Astrocyte of the hippocampus (primary cell): ENCODE results near the gene MS4A4E.
A peak's percentile ranks its signal among the peaks of the same experiment; 100 is the strongest.
"Not testable (repeated sequence)": the region's sequence is repeated elsewhere in the genome, so short reads cannot be mapped to it uniquely, and the experiment has no call there.

ENCODE experiments used
- DNase-seq: peaks from one replicate; pipeline ENCODE4 v3.0.0; 2011; ENCODE audit warnings: low read depth, low spot score

Gene MS4A4E

GRCh38 chr11:60175860-60176275, 67.1 kb downstream of the MS4A4E start:
- DNase-seq = no peak

DNA sequence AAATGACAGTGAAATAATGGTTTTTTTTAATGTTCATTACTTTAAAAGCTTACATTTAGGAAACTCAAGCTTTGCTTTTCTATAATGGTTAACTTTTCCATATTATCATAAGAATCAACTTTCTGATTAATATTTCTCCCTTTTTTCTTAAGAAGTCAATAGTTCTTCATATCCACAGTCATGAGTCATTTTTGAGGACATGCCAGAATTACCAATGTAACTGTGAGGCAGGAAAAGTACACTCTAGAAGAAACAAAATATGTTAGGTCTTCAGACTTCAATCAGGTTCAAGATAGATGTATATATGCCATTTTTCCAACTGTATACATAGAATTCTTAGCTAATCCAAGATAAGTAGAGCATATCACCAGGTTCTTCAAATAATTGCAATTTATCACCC, 70.9 kb downstream of the MS4A4E start:
- no peak for DNase-seq

DNA sequence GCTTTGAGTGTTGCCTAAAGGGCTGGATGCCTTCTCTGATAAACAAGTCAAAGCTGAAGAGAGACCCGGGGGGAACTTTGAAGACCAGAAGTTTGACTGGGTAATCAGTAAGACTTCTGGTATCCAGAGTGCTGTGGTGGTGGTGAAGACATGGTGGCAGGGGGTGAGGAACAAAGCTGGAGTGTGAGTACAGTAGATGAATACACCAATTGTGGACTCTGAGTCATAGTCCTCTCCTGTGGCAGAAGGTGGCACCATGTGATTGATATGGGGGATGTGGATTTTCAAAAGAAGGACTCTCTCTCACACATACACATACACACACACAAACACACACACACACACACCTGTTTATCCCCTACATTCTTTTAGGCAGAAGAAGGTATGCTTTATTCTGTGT, 72.4 kb downstream of the MS4A4E start:
- no peak for DNase-seq

DNA sequence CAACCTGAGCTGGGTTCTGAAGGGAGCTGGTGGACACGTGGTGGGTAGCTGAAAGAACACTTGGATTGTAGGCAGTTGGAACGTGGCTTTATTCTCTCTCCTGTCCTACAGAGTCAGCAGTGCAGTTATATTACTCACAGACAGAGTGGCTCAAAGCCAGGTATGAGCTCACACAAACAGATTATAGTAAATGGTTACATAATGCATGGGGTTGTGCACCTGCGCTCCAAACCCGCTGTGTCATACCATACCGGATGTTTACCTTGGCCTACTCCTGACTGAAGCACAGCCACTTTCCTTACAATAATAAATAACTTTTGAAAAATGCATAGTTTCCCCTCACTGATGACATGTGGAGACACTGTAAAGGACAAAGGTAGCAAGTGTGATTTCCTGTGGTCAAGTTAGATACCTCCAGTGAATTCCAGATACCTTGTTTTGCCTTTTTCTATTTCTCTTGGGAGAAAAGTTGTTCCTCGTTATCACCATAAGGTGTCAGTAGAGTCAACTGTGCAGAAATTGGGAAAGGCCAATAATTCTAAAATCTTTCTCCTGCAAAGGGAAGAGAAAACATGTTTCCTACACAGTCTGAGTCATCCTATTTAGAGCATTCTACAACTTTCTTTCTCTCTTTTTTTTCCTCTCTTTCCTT, 73.5 kb downstream of the MS4A4E start:
- peak; percentile 6 for DNase-seq

- DNase-seq = no peak
Observed at GRCh38 chr11:60168306-60168705, 74.6 kb downstream of the MS4A4E start.

DNA sequence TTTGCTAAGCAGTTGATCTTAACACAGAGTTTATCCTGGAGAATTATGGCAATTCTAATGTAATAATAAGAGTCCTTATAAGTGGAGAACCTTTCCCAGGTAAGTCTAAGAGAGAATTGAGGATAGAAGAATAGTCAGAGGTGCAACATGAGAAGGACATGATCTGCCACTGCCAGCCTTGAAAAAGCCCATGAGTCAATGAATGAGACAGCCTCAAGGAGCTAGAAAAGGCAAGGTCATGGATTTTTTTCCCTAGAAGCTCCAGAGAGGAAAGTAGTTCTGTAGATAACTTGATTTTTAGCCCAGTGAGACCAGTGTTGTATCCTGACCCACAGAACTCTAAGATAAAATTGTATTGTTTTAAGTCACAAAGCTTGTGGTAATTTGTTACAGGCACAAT, 77.0 kb downstream of the MS4A4E start:
- no peak for DNase-seq

DNA sequence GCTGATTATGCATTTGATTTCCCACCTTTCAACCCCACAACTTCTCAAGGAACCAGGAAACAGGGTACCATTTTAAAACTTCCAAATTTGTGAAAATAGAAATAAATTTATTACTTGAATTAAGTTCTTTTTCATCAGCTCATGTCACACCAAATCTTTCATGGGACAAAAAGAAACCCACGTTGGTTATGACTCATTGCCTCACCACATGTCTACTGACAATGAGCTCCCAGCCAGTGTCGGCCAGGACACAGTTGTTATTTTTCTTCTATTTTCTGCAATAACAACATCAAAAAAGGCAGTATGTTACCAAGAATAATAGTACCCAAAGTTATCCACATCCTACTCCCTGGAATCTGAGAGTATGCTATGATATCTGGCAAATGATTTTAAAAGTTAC, 77.4 kb downstream of the MS4A4E start:
- no peak for DNase-seq

DNA sequence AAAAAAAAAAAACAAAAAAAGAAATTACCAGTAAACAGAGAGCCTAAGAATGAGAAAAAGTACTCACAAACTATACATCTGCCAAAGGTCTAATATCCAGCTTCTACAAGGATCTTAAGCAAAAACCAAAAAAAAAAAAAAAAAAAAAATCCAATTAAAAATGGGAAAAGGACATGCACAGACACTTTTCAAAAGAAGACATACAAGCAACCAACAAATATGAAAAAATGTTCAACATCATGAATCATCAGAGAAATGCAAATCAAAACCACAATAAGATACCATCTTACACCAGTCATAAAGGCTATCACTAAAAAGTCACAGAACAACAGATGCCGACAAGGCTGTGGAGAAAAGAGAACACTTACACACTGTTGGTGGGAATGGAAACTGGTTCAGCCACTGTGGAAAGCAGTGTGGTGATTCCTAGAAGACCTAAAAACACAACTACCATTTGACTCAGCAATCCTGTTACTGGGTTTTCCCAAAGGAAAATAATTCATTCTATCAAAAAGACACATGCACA, 78.3 kb downstream of the MS4A4E start:
- DNase-seq = no peak

GRCh38 chr11:60161766-60162165, 81.2 kb downstream of the MS4A4E start:
- DNase-seq = no peak

- DNase-seq = no peak
Observed at GRCh38 chr11:60161107-60161506, 81.8 kb downstream of the MS4A4E start.

- DNase-seq = no peak
Observed at GRCh38 chr11:60159868-60160267, 83.1 kb downstream of the MS4A4E start.

GRCh38 chr11:60159284-60159683, 83.7 kb downstream of the MS4A4E start:
- DNase-seq = no peak

GRCh38 chr11:60158636-60159035, 84.3 kb downstream of the MS4A4E start:
- DNase-seq = no peak

GRCh38 chr11:60155931-60156330, 87.0 kb downstream of the MS4A4E start:
- no peak for DNase-seq

DNA sequence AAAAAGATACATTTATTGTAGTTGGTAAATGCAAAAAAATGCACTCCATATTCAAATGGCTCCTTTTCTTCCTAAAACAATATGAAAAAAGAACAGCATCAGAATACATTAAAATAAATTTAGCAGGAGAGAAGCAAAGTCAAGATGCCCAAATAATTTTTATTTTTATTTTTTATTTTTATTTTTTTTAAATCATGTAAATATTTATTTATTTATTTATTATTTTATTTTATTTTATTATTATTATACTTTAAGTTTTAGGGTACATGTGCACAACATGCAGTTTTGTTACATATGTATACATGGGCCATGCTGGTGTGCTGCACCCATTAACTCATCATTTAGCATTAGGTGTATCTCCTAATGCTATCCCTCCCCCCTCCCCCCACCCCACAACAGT, 90.2 kb downstream of the MS4A4E start:
- not testable (repeated sequence) for DNase-seq

- DNase-seq = no peak
Observed at GRCh38 chr11:60150279-60150678, 92.7 kb downstream of the MS4A4E start.
